GM23338 (cell line): ENCODE measurements around the gene CBARP.

Source experiments
- CREB1 ChIP-seq: fragments of 250-450 bp; sonication (Bioruptor Pico); IDR thresholded peaks from 2 replicates; pipeline ENCODE4 v1.5.0; 2020; ENCODE audit warnings: low read depth, mild to moderate bottlenecking, moderate library complexity
- EZH2 ChIP-seq: fragments of 200-600 bp; sonication (generic); IDR thresholded peaks from one replicate; pipeline ENCODE4 v1.8.0; 2017; ENCODE audit warnings: antibody characterized with exemption, mild to moderate bottlenecking, low read depth; ENCODE audit not compliant: unreplicated experiment
- EZH2phosphoT487 ChIP-seq: fragments of 200-600 bp; sonication (generic); IDR thresholded peaks from one replicate; pipeline ENCODE4 v1.8.1; 2018; ENCODE audit warnings: antibody characterized with exemption; ENCODE audit not compliant: unreplicated experiment
- JUNB ChIP-seq: IDR thresholded peaks from one replicate; pipeline ENCODE4 v1.6.1; 2016; ENCODE audit warnings: antibody characterized with exemption; ENCODE audit not compliant: unreplicated experiment
- POLR2AphosphoS5 ChIP-seq: IDR thresholded peaks from 2 replicates; pipeline ENCODE4 v1.6.1; 2016; ENCODE audit warnings: antibody characterized with exemption, low read depth
- ZNF331 ChIP-seq: fragments of 250-450 bp; sonication (Bioruptor Pico); IDR thresholded peaks from 2 replicates; pipeline ENCODE4 v1.5.0; 2020; ENCODE audit warnings: low read depth, mild to moderate bottlenecking, moderate library complexity
- TF ChIP-seq, protein P1 (sequence below), 2 experiments: fragments of 200-600 bp in 1 of 2; sonication (generic) in 1 of 2; conservative IDR thresholded peaks; 2 replicates each; pipeline versions ENCODE4 v1.5.1 to v1.6.1; 2016 to 2017; ENCODE audit warnings: antibody characterized with exemption in 2 of 2, low read depth in 2 of 2, mild to moderate bottlenecking in 2 of 2, moderate library complexity in 1 of 2
- TF ChIP-seq, protein P2 (sequence below): IDR thresholded peaks from 2 replicates; pipeline ENCODE4 v1.6.1; 2016; ENCODE audit warnings: antibody characterized with exemption
- TF ChIP-seq, protein P3 (sequence below): IDR thresholded peaks from one replicate; pipeline ENCODE4 v1.6.1; 2018; ENCODE audit warnings: antibody characterized with exemption; ENCODE audit not compliant: unreplicated experiment
- TF ChIP-seq, protein P4 (sequence below): fragments of 250-450 bp; sonication (Bioruptor Pico); IDR thresholded peaks from 2 replicates; pipeline ENCODE4 v1.5.0; 2020; ENCODE audit warnings: mild to moderate bottlenecking, moderate library complexity

DNA sequence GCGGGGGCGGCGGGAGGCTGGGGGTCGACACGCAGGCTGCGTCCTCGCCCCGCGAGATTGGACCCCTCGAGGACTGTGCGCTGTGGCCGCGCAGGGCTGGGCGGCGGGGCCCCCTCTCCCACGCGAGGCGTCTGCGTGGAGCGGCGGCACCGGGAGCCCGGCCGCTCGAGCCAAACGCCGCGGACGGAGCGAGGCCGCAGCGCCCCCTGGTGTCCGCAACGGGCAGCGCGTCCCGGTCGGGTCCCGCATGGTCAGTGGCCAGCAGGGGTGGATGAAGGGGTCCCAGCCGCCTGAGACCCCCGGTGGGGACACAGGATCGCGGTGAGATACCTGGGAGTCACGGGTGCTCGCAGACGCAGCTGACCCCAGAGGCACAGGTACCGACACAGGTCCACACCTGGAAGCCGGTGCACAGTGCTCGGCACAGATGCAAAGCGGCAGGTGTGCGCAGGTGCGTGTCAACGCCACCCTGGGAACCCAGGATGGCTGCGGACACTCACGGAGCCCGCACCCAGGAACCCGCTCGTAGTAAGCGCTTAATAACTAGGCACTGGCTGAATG is 29.2 kb upstream of the CBARP start:
- TF ChIP-seq, protein P1, sequence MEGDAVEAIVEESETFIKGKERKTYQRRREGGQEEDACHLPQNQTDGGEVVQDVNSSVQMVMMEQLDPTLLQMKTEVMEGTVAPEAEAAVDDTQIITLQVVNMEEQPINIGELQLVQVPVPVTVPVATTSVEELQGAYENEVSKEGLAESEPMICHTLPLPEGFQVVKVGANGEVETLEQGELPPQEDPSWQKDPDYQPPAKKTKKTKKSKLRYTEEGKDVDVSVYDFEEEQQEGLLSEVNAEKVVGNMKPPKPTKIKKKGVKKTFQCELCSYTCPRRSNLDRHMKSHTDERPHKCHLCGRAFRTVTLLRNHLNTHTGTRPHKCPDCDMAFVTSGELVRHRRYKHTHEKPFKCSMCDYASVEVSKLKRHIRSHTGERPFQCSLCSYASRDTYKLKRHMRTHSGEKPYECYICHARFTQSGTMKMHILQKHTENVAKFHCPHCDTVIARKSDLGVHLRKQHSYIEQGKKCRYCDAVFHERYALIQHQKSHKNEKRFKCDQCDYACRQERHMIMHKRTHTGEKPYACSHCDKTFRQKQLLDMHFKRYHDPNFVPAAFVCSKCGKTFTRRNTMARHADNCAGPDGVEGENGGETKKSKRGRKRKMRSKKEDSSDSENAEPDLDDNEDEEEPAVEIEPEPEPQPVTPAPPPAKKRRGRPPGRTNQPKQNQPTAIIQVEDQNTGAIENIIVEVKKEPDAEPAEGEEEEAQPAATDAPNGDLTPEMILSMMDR (conservative IDR thresholded peaks at IDR 0.05; ENCODE audit: low read depth in 2 of 2) = peak; percentile 73 to 88
- TF ChIP-seq, protein P2, sequence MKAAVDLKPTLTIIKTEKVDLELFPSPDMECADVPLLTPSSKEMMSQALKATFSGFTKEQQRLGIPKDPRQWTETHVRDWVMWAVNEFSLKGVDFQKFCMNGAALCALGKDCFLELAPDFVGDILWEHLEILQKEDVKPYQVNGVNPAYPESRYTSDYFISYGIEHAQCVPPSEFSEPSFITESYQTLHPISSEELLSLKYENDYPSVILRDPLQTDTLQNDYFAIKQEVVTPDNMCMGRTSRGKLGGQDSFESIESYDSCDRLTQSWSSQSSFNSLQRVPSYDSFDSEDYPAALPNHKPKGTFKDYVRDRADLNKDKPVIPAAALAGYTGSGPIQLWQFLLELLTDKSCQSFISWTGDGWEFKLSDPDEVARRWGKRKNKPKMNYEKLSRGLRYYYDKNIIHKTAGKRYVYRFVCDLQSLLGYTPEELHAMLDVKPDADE = no peak
- no peak for TF ChIP-seq CREB1 (CRISPR knock-in tag)
- TF ChIP-seq EZH2phosphoT487 = no peak
- no peak for TF ChIP-seq JUNB
- TF ChIP-seq POLR2AphosphoS5 = no peak
- TF ChIP-seq, protein P3, sequence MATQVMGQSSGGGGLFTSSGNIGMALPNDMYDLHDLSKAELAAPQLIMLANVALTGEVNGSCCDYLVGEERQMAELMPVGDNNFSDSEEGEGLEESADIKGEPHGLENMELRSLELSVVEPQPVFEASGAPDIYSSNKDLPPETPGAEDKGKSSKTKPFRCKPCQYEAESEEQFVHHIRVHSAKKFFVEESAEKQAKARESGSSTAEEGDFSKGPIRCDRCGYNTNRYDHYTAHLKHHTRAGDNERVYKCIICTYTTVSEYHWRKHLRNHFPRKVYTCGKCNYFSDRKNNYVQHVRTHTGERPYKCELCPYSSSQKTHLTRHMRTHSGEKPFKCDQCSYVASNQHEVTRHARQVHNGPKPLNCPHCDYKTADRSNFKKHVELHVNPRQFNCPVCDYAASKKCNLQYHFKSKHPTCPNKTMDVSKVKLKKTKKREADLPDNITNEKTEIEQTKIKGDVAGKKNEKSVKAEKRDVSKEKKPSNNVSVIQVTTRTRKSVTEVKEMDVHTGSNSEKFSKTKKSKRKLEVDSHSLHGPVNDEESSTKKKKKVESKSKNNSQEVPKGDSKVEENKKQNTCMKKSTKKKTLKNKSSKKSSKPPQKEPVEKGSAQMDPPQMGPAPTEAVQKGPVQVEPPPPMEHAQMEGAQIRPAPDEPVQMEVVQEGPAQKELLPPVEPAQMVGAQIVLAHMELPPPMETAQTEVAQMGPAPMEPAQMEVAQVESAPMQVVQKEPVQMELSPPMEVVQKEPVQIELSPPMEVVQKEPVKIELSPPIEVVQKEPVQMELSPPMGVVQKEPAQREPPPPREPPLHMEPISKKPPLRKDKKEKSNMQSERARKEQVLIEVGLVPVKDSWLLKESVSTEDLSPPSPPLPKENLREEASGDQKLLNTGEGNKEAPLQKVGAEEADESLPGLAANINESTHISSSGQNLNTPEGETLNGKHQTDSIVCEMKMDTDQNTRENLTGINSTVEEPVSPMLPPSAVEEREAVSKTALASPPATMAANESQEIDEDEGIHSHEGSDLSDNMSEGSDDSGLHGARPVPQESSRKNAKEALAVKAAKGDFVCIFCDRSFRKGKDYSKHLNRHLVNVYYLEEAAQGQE = no peak
- no peak for TF ChIP-seq EZH2
- TF ChIP-seq, protein P4, sequence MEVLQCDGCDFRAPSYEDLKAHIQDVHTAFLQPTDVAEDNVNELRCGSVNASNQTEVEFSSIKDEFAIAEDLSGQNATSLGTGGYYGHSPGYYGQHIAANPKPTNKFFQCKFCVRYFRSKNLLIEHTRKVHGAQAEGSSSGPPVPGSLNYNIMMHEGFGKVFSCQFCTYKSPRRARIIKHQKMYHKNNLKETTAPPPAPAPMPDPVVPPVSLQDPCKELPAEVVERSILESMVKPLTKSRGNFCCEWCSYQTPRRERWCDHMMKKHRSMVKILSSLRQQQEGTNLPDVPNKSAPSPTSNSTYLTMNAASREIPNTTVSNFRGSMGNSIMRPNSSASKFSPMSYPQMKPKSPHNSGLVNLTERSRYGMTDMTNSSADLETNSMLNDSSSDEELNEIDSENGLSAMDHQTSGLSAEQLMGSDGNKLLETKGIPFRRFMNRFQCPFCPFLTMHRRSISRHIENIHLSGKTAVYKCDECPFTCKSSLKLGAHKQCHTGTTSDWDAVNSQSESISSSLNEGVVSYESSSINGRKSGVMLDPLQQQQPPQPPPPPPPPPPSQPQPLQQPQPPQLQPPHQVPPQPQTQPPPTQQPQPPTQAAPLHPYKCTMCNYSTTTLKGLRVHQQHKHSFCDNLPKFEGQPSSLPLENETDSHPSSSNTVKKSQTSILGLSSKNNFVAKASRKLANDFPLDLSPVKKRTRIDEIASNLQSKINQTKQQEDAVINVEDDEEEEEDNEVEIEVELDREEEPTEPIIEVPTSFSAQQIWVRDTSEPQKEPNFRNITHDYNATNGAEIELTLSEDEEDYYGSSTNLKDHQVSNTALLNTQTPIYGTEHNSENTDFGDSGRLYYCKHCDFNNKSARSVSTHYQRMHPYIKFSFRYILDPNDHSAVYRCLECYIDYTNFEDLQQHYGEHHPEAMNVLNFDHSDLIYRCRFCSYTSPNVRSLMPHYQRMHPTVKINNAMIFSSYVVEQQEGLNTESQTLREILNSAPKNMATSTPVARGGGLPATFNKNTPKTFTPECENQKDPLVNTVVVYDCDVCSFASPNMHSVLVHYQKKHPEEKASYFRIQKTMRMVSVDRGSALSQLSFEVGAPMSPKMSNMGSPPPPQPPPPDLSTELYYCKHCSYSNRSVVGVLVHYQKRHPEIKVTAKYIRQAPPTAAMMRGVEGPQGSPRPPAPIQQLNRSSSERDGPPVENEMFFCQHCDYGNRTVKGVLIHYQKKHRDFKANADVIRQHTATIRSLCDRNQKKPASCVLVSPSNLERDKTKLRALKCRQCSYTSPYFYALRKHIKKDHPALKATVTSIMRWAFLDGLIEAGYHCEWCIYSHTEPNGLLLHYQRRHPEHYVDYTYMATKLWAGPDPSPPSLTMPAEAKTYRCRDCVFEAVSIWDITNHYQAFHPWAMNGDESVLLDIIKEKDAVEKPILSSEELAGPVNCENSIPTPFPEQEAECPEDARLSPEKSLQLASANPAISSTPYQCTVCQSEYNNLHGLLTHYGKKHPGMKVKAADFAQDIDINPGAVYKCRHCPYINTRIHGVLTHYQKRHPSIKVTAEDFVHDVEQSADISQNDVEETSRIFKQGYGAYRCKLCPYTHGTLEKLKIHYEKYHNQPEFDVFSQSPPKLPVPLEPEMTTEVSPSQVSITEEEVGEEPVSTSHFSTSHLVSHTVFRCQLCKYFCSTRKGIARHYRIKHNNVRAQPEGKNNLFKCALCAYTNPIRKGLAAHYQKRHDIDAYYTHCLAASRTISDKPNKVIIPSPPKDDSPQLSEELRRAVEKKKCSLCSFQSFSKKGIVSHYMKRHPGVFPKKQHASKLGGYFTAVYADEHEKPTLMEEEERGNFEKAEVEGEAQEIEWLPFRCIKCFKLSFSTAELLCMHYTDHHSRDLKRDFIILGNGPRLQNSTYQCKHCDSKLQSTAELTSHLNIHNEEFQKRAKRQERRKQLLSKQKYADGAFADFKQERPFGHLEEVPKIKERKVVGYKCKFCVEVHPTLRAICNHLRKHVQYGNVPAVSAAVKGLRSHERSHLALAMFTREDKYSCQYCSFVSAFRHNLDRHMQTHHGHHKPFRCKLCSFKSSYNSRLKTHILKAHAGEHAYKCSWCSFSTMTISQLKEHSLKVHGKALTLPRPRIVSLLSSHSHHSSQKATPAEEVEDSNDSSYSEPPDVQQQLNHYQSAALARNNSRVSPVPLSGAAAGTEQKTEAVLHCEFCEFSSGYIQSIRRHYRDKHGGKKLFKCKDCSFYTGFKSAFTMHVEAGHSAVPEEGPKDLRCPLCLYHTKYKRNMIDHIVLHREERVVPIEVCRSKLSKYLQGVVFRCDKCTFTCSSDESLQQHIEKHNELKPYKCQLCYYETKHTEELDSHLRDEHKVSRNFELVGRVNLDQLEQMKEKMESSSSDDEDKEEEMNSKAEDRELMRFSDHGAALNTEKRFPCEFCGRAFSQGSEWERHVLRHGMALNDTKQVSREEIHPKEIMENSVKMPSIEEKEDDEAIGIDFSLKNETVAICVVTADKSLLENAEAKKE (CRISPR knock-in tag) = no peak
- TF ChIP-seq ZNF331 (CRISPR knock-in tag) = no peak
